Panc1 (cell line): ENCODE results near the gene OMA1. TPM values are rescaled to one million over a fixed set of nuclear protein-coding genes. Genes with fewer than 3 reads are reported as not detected.

ENCODE experiments used
- ATAC-seq: fragments of 200-7000 bp; cut with Tn5 transposase; 2 replicates; pipeline ENCODE4 v1.9.1; 2020; ENCODE audit warnings: mild to moderate bottlenecking, moderate library complexity
- BruUV-seq: library from RNA; stranded (reverse); fragments of 400-500 nt; replicated peaks from 2 replicates; lab custom pipeline; 2021; lab: Mats Ljungman, UMichigan
- CTCF ChIA-PET: fragments of 300-600 bp; sonication (Branson Sonifier 250); formaldehyde crosslinking; loops from one replicate; lab custom pipeline; 2022; ENCODE audit warnings: antibody characterized with exemption; lab: Charles Lee
- POLR2A ChIA-PET: fragments of 300-600 bp; sonication (Branson Sonifier 250); formaldehyde crosslinking; loops from one replicate; lab custom pipeline; 2022; ENCODE audit warnings: antibody characterized with exemption; lab: Charles Lee
- DNase-seq: peaks from one replicate; pipeline ENCODE4 v3.0.0-alpha.2; 2010; ENCODE audit warnings: low read depth, low spot score
- H3K27ac ChIP-seq: 2 replicates; pipeline ENCODE4 v1.5.1; 2011; ENCODE audit warnings: mild to moderate bottlenecking, low read length, inconsistent platforms
- H3K27me3 ChIP-seq: fragments of 200-500 bp; sonication (Bioruptor generic); 2 replicates; pipeline ENCODE4 v1.6.0; 2014; ENCODE audit warnings: low read length, inconsistent platforms; ENCODE audit not compliant: control insufficient read depth, insufficient read depth
- H3K36me3 ChIP-seq: fragments of 200-500 bp; sonication (Bioruptor generic); 2 replicates; pipeline ENCODE4 v1.5.1; 2014; ENCODE audit warnings: inconsistent platforms, mild to moderate bottlenecking, low read length, moderate library complexity; ENCODE audit not compliant: control insufficient read depth, insufficient read depth
- H3K4me1 ChIP-seq: 2 replicates; pipeline ENCODE4 v1.5.1; 2011; ENCODE audit warnings: inconsistent platforms, mild to moderate bottlenecking, low read length, moderate library complexity; ENCODE audit not compliant: control insufficient read depth, insufficient read depth
- H3K4me3 ChIP-seq, 2 experiments: 2 replicates each; pipeline ENCODE4 v1.5.1; 2011 to 2012; ENCODE audit warnings: low read depth in 2 of 2, low read length in 2 of 2, mild to moderate bottlenecking in 2 of 2, inconsistent platforms in 1 of 2, moderate library complexity in 1 of 2
- H3K9me3 ChIP-seq: fragments of 200-500 bp; sonication (Bioruptor generic); 2 replicates; pipeline ENCODE4 v1.5.1; 2014; ENCODE audit warnings: low read depth, mild to moderate bottlenecking, inconsistent platforms, low read length, moderate library complexity; ENCODE audit not compliant: control insufficient read depth, insufficient read depth
- CTCF ChIP-seq: fragments of 450-650 bp; IDR thresholded peaks from 2 replicates; pipeline ENCODE4 v1.5.1; 2017; ENCODE audit warnings: mild to moderate bottlenecking
- POLR2AphosphoS5 ChIP-seq: IDR thresholded peaks from 2 replicates; pipeline ENCODE4 v1.6.1; 2012; ENCODE audit warnings: mild to moderate bottlenecking, low read depth, low read length, moderate library complexity
- REST ChIP-seq, 2 experiments: IDR thresholded peaks; 2 replicates each; pipeline ENCODE4 v1.6.1; 2011 to 2012; ENCODE audit warnings: low read depth in 2 of 2, control low read depth in 1 of 2, low read length in 1 of 2, mild to moderate bottlenecking in 1 of 2, moderate library complexity in 1 of 2; ENCODE audit not compliant: insufficient read depth in 1 of 2
- SIN3A ChIP-seq: IDR thresholded peaks from 2 replicates; pipeline ENCODE4 v1.6.1; 2012; ENCODE audit warnings: low read depth, mild to moderate bottlenecking, low read length, moderate library complexity, borderline replicate concordance; ENCODE audit not compliant: insufficient read depth
- TCF7L2 ChIP-seq: IDR thresholded peaks from 2 replicates; pipeline ENCODE4 v1.6.1; 2011; ENCODE audit warnings: mild to moderate bottlenecking, low read depth, low read length, inconsistent platforms
- in situ Hi-C: cut with HindIII; loops from 2 replicates; pipeline ENCODE4 v1.10.0; 2016; ENCODE audit warnings: low sequenced_read_pairs, low pct_unique_long_range_greater_than_20kb
- intact Hi-C: fragments of 100-400 bp; cut with micrococcal nuclease; formaldehyde crosslinking; loops from one replicate; pipeline ENCODE4 v1.10.0; 2022; ENCODE audit not compliant: unreplicated experiment
- total RNA-seq: library from RNA; stranded (reverse); gene quantifications from one replicate; pipeline ENCODE4 v1.2.1, GENCODE V29; 2021; ENCODE audit not compliant: unreplicated experiment

The OMA1 gene
- total RNA-seq, 1 experiment from 2014 or later = 16.6 TPM

DNA sequence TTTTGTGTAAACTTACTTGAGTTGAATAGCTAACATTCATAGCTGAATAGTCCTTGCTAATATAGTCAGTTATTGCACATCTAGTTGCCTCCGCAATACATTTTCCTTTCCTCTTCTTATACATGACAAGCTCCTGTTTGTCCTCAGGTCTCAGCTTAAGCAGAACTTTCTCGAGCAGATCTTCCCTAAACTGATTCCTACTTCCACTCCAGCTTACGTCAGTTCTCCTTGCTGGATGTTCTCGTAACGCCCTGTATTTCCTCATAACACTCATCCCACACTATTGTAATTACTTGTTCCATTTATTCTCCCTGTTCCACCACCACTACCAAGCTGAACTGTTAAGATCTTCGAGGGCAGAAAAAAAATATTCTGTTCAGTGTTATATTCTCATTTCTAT is 15.1 kb upstream of the OMA1 start:
- CTCF ChIA-PET = no interaction called here
- in situ Hi-C loops = no loop called here
- intact Hi-C loops = no loop called here

DNA sequence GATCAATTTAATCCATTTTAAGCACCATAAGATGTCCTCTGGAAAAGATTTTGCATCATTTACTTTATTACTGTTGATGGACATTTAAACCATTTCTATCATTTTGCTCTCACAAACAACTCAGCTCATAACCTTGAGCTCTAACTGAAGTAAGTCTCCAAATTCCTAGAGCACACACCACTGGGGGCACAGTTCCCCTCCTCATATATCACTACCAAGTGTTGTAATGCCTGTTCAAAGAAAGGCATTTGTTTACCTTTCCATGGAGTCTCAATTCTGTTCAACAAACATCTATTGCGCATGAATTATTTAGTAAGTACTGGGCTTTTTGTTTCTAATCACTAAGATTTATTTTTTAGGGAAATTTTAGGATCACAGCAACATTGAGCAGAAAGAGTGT is 8.9 kb upstream of the OMA1 start:
- Histone ChIP-seq H3K9me3 (no peaks in the 10 kb centered on the region), H3K4me3 (no peak overlapping the region), H3K4me1 (no peaks in the 10 kb centered on the region), H3K27me3 (peaks cover 7% of the 10 kb centered on the region; the same call in 1 of the 2 replicates), H3K27ac (no peak overlapping the region), H3K36me3 (no peaks in the 10 kb centered on the region)
- TF ChIP-seq SIN3A (no peak), TCF7L2 (no peak), REST (IDR thresholded peaks at IDR 0.05; ENCODE audit: insufficient read depth in 1 of 2, low read depth in 2 of 2, low read length in 1 of 2) (no peak), CTCF (no peak), POLR2AphosphoS5 (no peak)
- intact Hi-C loops = no loop called here
- ATAC-seq (no peak), DNase-seq (no peak)
- POLR2A ChIA-PET = no interaction called here
- in situ Hi-C loops = no loop called here
- CTCF ChIA-PET = no interaction called here
- no TSS peak for BruUV-seq

More for the DNA sequence above, 15.1 kb upstream of the OMA1 start:
- no peaks in the 10 kb centered on the region for H3K9me3 ChIP-seq
- no peak overlapping the region for H3K4me3 ChIP-seq
- H3K27ac ChIP-seq = no peak overlapping the region
- no peak for ATAC-seq
- no peaks in the 10 kb centered on the region for H3K36me3 ChIP-seq
- no TSS peak for BruUV-seq
- no peak for DNase-seq
- no peaks in the 10 kb centered on the region for H3K4me1 ChIP-seq
- TF ChIP-seq CTCF = no peak
- no peak for TF ChIP-seq TCF7L2
- TF ChIP-seq REST (IDR thresholded peaks at IDR 0.05; ENCODE audit: insufficient read depth in 1 of 2, low read depth in 2 of 2, low read length in 1 of 2) = no peak
- no peak for TF ChIP-seq POLR2AphosphoS5
- no peak for TF ChIP-seq SIN3A
- peaks cover 6% of the 10 kb centered on the region; the same call in 1 of the 2 replicates for H3K27me3 ChIP-seq
- POLR2A ChIA-PET = no interaction called here
